VCaP (cell line): ENCODE measurements around the gene ADAM17.
"Not testable (repeated sequence)": the region's sequence is repeated elsewhere in the genome, so short reads cannot be mapped to it uniquely, and the experiment has no call there.

ENCODE experiments used
- H3K27ac ChIP-seq: fragments of 450-650 bp; 2 replicates; pipeline ENCODE4 v1.5.1; 2017
- TF ChIP-seq, protein P1 (sequence below): fragments of 450-650 bp; conservative IDR thresholded peaks from 2 replicates; pipeline ENCODE4 v1.5.1; 2017; ENCODE audit warnings: mild to moderate bottlenecking, moderate library complexity

The ADAM17 gene

GRCh38 chr2:9594366-9595054, 38.9 kb upstream of the ADAM17 start:
- no peak overlapping the region for H3K27ac ChIP-seq
- TF ChIP-seq, protein P1, sequence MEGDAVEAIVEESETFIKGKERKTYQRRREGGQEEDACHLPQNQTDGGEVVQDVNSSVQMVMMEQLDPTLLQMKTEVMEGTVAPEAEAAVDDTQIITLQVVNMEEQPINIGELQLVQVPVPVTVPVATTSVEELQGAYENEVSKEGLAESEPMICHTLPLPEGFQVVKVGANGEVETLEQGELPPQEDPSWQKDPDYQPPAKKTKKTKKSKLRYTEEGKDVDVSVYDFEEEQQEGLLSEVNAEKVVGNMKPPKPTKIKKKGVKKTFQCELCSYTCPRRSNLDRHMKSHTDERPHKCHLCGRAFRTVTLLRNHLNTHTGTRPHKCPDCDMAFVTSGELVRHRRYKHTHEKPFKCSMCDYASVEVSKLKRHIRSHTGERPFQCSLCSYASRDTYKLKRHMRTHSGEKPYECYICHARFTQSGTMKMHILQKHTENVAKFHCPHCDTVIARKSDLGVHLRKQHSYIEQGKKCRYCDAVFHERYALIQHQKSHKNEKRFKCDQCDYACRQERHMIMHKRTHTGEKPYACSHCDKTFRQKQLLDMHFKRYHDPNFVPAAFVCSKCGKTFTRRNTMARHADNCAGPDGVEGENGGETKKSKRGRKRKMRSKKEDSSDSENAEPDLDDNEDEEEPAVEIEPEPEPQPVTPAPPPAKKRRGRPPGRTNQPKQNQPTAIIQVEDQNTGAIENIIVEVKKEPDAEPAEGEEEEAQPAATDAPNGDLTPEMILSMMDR = no peak

- no peak overlapping the region for H3K27ac ChIP-seq
- TF ChIP-seq, protein P1 = no peak
These were observed 38.3 kb upstream of the ADAM17 start for GRCh38 chr2:9593925-9594324.

DNA sequence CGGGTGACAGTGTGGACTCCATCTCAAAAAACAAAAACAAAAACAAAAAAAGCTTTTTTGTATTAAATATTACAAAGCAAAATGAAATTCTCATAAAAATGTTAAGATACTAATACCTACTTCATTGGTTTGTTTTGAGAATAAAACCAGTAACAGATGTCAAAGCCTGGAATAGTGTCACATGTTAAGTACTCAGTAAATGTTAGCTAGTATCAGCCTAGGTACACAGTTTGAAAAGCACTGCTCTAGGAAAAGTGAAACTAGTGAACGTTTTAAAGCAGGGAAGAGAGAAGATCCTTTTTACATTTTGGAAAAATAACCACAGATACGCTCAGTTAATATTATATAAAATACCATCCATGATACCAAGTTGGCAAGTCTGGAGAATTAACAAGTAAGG, 37.1 kb upstream of the ADAM17 start:
- TF ChIP-seq, protein P1 = no peak
- no peak overlapping the region for H3K27ac ChIP-seq

GRCh38 chr2:9590641-9591040, 35.0 kb upstream of the ADAM17 start:
- TF ChIP-seq, protein P1 = no peak
- no peak overlapping the region for H3K27ac ChIP-seq

DNA sequence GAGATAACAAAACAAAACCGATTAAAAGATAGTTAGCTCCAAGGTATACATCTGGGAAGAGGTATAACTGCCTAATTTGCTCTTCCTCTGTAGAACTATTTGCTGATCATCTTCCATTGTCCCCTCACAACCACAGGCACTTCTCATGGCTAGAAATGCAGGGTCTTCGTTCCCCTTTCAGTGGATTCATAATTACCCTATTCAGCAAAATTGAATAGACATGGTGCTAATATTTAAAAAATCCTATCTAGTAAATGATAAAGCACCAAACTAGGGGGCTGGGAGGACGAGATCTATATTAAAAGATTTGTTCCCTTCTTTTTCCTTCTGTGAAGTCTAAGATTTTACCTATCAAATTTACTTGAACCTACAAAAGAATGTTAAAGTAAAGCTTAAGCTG, 30.8 kb upstream of the ADAM17 start:
- H3K27ac ChIP-seq = peak overlapping the region; percentile 46
- TF ChIP-seq, protein P1 = no peak

GRCh38 chr2:9585486-9585885, 29.9 kb upstream of the ADAM17 start:
- H3K27ac ChIP-seq = no peak overlapping the region
- TF ChIP-seq, protein P1 = no peak

DNA sequence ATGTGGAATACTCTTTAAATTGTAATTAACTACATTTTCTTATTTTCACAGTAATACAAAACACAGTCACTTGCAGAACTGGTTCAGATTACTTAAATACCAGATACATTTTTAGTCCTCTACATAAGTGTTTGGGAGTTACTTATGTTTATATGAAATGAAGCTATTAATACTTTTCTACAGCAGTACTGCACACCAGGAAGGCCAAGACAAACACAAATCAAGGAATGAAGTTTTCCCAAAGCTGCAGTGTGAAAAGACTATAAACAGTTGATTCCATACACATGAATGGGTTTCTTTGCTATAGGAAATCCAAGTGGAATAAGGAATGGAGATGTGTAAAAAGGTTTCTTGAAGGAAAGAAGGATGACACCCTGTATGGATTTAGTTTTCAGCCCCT, 29.3 kb upstream of the ADAM17 start:
- H3K27ac ChIP-seq = not testable (repeated sequence)

- TF ChIP-seq, protein P1 = no peak
- no peak overlapping the region for H3K27ac ChIP-seq
These were observed 27.0 kb upstream of the ADAM17 start for GRCh38 chr2:9582624-9583023.
